22Rv1 (cell line): Measurements from ENCODE around the gene LINGO3.

Source experiments
- ZFX ChIP-seq: fragments of 450-650 bp; IDR thresholded peaks from 2 replicates; pipeline ENCODE4 v1.6.1; 2017; ENCODE audit warnings: antibody characterized with exemption, borderline replicate concordance
- TF ChIP-seq, protein P1 (sequence below): fragments of 450-650 bp; IDR thresholded peaks from 2 replicates; pipeline ENCODE4 v1.5.1; 2017; ENCODE audit warnings: mild to moderate bottlenecking

GRCh38 chr19:2343289-2343982 lies 35.5 kb upstream of the LINGO3 start:
- TF ChIP-seq, protein P1, sequence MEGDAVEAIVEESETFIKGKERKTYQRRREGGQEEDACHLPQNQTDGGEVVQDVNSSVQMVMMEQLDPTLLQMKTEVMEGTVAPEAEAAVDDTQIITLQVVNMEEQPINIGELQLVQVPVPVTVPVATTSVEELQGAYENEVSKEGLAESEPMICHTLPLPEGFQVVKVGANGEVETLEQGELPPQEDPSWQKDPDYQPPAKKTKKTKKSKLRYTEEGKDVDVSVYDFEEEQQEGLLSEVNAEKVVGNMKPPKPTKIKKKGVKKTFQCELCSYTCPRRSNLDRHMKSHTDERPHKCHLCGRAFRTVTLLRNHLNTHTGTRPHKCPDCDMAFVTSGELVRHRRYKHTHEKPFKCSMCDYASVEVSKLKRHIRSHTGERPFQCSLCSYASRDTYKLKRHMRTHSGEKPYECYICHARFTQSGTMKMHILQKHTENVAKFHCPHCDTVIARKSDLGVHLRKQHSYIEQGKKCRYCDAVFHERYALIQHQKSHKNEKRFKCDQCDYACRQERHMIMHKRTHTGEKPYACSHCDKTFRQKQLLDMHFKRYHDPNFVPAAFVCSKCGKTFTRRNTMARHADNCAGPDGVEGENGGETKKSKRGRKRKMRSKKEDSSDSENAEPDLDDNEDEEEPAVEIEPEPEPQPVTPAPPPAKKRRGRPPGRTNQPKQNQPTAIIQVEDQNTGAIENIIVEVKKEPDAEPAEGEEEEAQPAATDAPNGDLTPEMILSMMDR, result no peak
- no peak for TF ChIP-seq ZFX
